ENCODE results near the gene CNTFR. TPM values are rescaled to one million over a fixed set of nuclear protein-coding genes. Genes with fewer than 3 reads are reported as not detected.

Gene CNTFR
- total and polyA plus RNA-seq, 2 experiments from 2014 or later = 0.73 to 1.9 TPM

- H3K79me2 ChIP-seq (replicated peaks; ENCODE audit: insufficient read depth) = no peaks in the 10 kb centered on the region
- peaks cover 11% of the 10 kb centered on the region for H3K4me1 Mint-ChIP-seq
- no peaks in the 10 kb centered on the region for H4K20me1 ChIP-seq (replicated peaks; ENCODE audit: insufficient read depth)
- H3K4me1 ChIP-seq (ENCODE audit: insufficient read depth) = peaks cover 11% of the 10 kb centered on the region; the same call in 1 of the 2 replicates
- no peaks in the 10 kb centered on the region for H3K9me3 Mint-ChIP-seq
- DNase-seq (ENCODE audit: low spot score) (peak; percentile 99), ATAC-seq (peak; percentile 88)
- H3K27me3 Mint-ChIP-seq (ENCODE audit: insufficient read depth, low read depth, poor library complexity) = peaks cover 44% of the 10 kb centered on the region
- no peak within 1 kb of the TSS for H3K27ac ChIP-seq (ENCODE audit: low read depth)
- H3K4me3 Mint-ChIP-seq = peak within 1 kb of the TSS; percentile 90
- peak within 1 kb of the TSS; percentile 74 for H3K4me3 ChIP-seq
- no peaks in the 10 kb centered on the region for H3K36me3 ChIP-seq (ENCODE audit: insufficient read depth)
- peak within 1 kb of the TSS; percentile 77 for H2AFZ ChIP-seq
- 0 out of 2 replicates have a peak, but pooled peaks cover 4% of the 10 kb centered on the region for H3K9me2 ChIP-seq (ENCODE audit: insufficient read depth)
- peak within 1 kb of the TSS; percentile 79 for H3K4me2 ChIP-seq
- no peaks in the 10 kb centered on the region for H3K36me3 Mint-ChIP-seq (ENCODE audit: low read depth)
- no peak within 1 kb of the TSS for H3K27ac Mint-ChIP-seq
- TF ChIP-seq EZH2 (IDR thresholded peaks at IDR 0.05; ENCODE audit: low read depth, unreplicated experiment) (no peak), CREB1 (CRISPR knock-in tag; IDR thresholded peaks at IDR 0.05; ENCODE audit: low read depth) (peak; percentile 90)
- H3K27me3 ChIP-seq (ENCODE audit: insufficient read depth) = peaks cover 53% of the 10 kb centered on the region
- H3F3A ChIP-seq (replicated peaks; ENCODE audit: low read depth) = no peaks in the 10 kb centered on the region
Observed at GRCh38 chr9:34620061-34620994, 30.8 kb upstream of the CNTFR start, which contains the start of gene DCTN3. TSS of gene DCTN3 (minus strand) at chr9:34620495. CDS start at chr9:34620464, 31 bp downstream.

- H2AFZ ChIP-seq = no peak overlapping the region
- no peaks in the 10 kb centered on the region for H3K36me3 ChIP-seq (ENCODE audit: insufficient read depth)
- H3K4me3 ChIP-seq = no peak overlapping the region
- H3K36me3 Mint-ChIP-seq (ENCODE audit: low read depth) = no peaks in the 10 kb centered on the region
- H3K27ac ChIP-seq (ENCODE audit: low read depth) = no peak overlapping the region
- H3K27me3 ChIP-seq (ENCODE audit: insufficient read depth) = peaks cover 11% of the 10 kb centered on the region
- H3F3A ChIP-seq (replicated peaks; ENCODE audit: low read depth) = 0 out of 2 replicates have a peak, but pooled peaks cover 3% of the 10 kb centered on the region
- TF ChIP-seq POLR2AphosphoS5 (IDR thresholded peaks at IDR 0.05; ENCODE audit: low read depth) = no peak
- H3K4me1 ChIP-seq (ENCODE audit: insufficient read depth) = peaks cover 10% of the 10 kb centered on the region; the same call in 1 of the 2 replicates
- peaks cover 14% of the 10 kb centered on the region for H3K4me1 Mint-ChIP-seq
- no peak for ATAC-seq
- peaks cover 23% of the 10 kb centered on the region for H3K27me3 Mint-ChIP-seq (ENCODE audit: insufficient read depth, low read depth, poor library complexity)
- no peak overlapping the region for H3K4me3 Mint-ChIP-seq
- no peak overlapping the region for H3K4me2 ChIP-seq
- H3K27ac Mint-ChIP-seq = no peak overlapping the region
- H4K20me1 ChIP-seq (replicated peaks; ENCODE audit: insufficient read depth) = no peaks in the 10 kb centered on the region
- H3K79me2 ChIP-seq (replicated peaks; ENCODE audit: insufficient read depth) = no peaks in the 10 kb centered on the region
- H3K9me2 ChIP-seq (ENCODE audit: insufficient read depth) = no peaks in the 10 kb centered on the region
- no peaks in the 10 kb centered on the region for H3K9me3 Mint-ChIP-seq
- no peak for DNase-seq (ENCODE audit: low spot score)
Observed at GRCh38 chr9:34615132-34615531, 25.6 kb upstream of the CNTFR start.

DNA sequence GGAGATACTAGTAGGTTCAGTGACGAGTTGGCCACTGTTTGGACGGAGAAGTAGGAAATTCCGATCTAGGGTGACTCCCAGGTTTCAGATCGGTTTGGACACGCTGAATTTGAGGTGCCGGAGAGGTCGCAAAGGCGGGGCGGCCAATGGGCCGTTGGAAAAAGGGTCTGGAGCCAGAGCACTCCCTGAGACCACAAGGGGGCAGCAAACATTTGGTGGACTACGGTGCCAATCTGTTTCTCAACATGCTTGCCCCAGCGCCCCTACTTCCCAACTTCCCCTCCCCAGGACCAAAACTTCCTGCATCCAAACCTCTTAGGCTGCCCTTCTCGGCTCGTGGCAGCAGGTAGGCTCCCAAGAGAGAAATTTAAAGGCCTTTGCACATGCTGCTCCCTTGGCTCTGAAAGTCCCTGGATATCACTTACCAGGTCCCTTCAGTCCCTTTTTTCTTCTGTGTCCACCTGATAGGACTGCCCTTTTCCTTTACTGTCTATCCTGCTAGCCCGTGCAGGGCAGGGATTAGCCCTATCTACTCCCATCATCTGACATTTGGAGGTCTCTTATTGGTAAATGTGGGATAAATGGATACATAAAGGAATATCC, 23.4 kb upstream of the CNTFR start:
- H3K36me3 Mint-ChIP-seq (ENCODE audit: low read depth) = no peaks in the 10 kb centered on the region
- no peaks in the 10 kb centered on the region for H3K36me3 ChIP-seq (ENCODE audit: insufficient read depth)
- peak; percentile 96 for DNase-seq (ENCODE audit: low spot score)
- H3K4me1 Mint-ChIP-seq = peaks cover 11% of the 10 kb centered on the region
- TF ChIP-seq CTCF (conservative IDR thresholded peaks at IDR 0.05; ENCODE audit: low read depth in 2 of 2) (peak; percentile 79 to 87), EZH2 (IDR thresholded peaks at IDR 0.05; ENCODE audit: low read depth, unreplicated experiment) (peak; percentile 0), ETS1 (IDR thresholded peaks at IDR 0.05) (no peak), POLR2AphosphoS5 (IDR thresholded peaks at IDR 0.05; ENCODE audit: low read depth) (no peak), ZNF114 (CRISPR knock-in tag; IDR thresholded peaks at IDR 0.05) (no peak)
- peaks cover 7% of the 10 kb centered on the region; the same call in 1 of the 2 replicates for H3K4me1 ChIP-seq (ENCODE audit: insufficient read depth)
- H3K27me3 ChIP-seq (ENCODE audit: insufficient read depth) = peaks cover 5% of the 10 kb centered on the region
- H3K79me2 ChIP-seq (replicated peaks; ENCODE audit: insufficient read depth) = no peaks in the 10 kb centered on the region
- H2AFZ ChIP-seq = peak overlapping the region; percentile 97
- peak overlapping the region; percentile 94 for H3K4me2 ChIP-seq
- no peak overlapping the region for H3K27ac ChIP-seq (ENCODE audit: low read depth)
- H3K4me3 Mint-ChIP-seq = peak overlapping the region; percentile 93
- no peaks in the 10 kb centered on the region for H3K9me3 Mint-ChIP-seq
- peak; percentile 81 for ATAC-seq
- no peak overlapping the region for H3K27ac Mint-ChIP-seq
- H4K20me1 ChIP-seq (replicated peaks; ENCODE audit: insufficient read depth) = no peaks in the 10 kb centered on the region
- H3K4me3 ChIP-seq = peak overlapping the region; percentile 86
- no peaks in the 10 kb centered on the region for H3K9me2 ChIP-seq (ENCODE audit: insufficient read depth)
- 0 out of 2 replicates have a peak, but pooled peaks cover 3% of the 10 kb centered on the region for H3F3A ChIP-seq (replicated peaks; ENCODE audit: low read depth)
- peaks cover 19% of the 10 kb centered on the region for H3K27me3 Mint-ChIP-seq (ENCODE audit: insufficient read depth, low read depth, poor library complexity)

Data from GM23338 (cell line).